Mesenteric fat pad (tissue), 1 donor: ENCODE measurements around the gene SPEN. TPM values are rescaled to one million over a fixed set of nuclear protein-coding genes. Genes with fewer than 3 reads are reported as not detected.

Source experiments
- DNase-seq: peaks from one replicate; pipeline ENCODE4 v3.0.0-alpha.2; 2020; ENCODE audit warnings: low spot score
- total RNA-seq: library from RNA; stranded (reverse); fragmentation: NEBNext Ultra II Directional; extraction: Animal tissue kit (Norgen Biotek cat#: 25700); gene quantifications from one replicate; pipeline ENCODE4 v1.2.1, GENCODE V29; 2021
- donor health status: DM: yes; HTN: yes; CAD: no.

The SPEN gene
- total RNA-seq, 1 donor from 2014 or later: 92.0 TPM

- no peak for DNase-seq
Observed at GRCh38 chr1:15946571-15947381, 99.3 kb downstream of the SPEN start.

- no peak for DNase-seq
Observed at GRCh38 chr1:15947382-15948090, 100.0 kb downstream of the SPEN start.

GRCh38 chr1:15948091-15948591 lies 100.6 kb downstream of the SPEN start:
- DNase-seq: no peak

GRCh38 chr1:15948595-15949452 lies 101.3 kb downstream of the SPEN start:
- DNase-seq: no peak

- DNase-seq: peak; percentile 95
Observed at GRCh38 chr1:15949453-15950245, 102.1 kb downstream of the SPEN start.

GRCh38 chr1:15950302-15950701 lies 102.8 kb downstream of the SPEN start:
- peak; percentile 72 for DNase-seq

- DNase-seq: peak; percentile 84
Observed at GRCh38 chr1:15950763-15951295, 103.3 kb downstream of the SPEN start.

- DNase-seq: peak; percentile 81
Observed at GRCh38 chr1:15951341-15952153, 104.0 kb downstream of the SPEN start.

GRCh38 chr1:15952317-15953258 lies 105.1 kb downstream of the SPEN start:
- DNase-seq: no peak

- DNase-seq: no peak
Observed at GRCh38 chr1:15953294-15953771, 105.8 kb downstream of the SPEN start.

GRCh38 chr1:15953791-15954241 lies 106.3 kb downstream of the SPEN start:
- DNase-seq: no peak

GRCh38 chr1:15954316-15954715 lies 106.8 kb downstream of the SPEN start:
- DNase-seq: peak; percentile 43

- DNase-seq: no peak
Observed at GRCh38 chr1:15955552-15955951, 108.0 kb downstream of the SPEN start.

- DNase-seq: no peak
Observed at GRCh38 chr1:15956150-15956549, 108.6 kb downstream of the SPEN start.

- no peak for DNase-seq
Observed at GRCh38 chr1:15957221-15958095, 110.0 kb downstream of the SPEN start.

GRCh38 chr1:15958111-15958510 lies 110.6 kb downstream of the SPEN start:
- no peak for DNase-seq

GRCh38 chr1:15958793-15959192 lies 111.3 kb downstream of the SPEN start:
- no peak for DNase-seq
